GM23248 (cell line): ENCODE measurements around the gene PKNOX1.
"Not testable (repeated sequence)": the region's sequence is repeated elsewhere in the genome, so short reads cannot be mapped to it uniquely, and the experiment has no call there.

ENCODE experiments used
- EZH2 ChIP-seq: fragments of 200-600 bp; sonication (generic); IDR thresholded peaks from 2 replicates; pipeline ENCODE4 v1.6.1; 2018; ENCODE audit warnings: antibody characterized with exemption, mild to moderate bottlenecking; ENCODE audit not compliant: insufficient read depth, poor library complexity, severe bottlenecking
- EZH2phosphoT487 ChIP-seq: fragments of 200-600 bp; sonication (generic); IDR thresholded peaks from 2 replicates; pipeline ENCODE4 v1.6.1; 2018; ENCODE audit warnings: antibody characterized with exemption, moderate library complexity, mild to moderate bottlenecking, low read depth; ENCODE audit not compliant: insufficient read depth

- TF ChIP-seq EZH2phosphoT487, EZH2: not testable (repeated sequence)
Measured at GRCh38 chr21:43064265-43064917, 90.0 kb downstream of the PKNOX1 start.
